ENCODE measurements around the gene GET4. TPM values are rescaled to one million over a fixed set of nuclear protein-coding genes. Genes with fewer than 3 reads are reported as not detected.

Gene GET4
- polyA plus RNA-seq, 3 donors = 20.1 to 36.8 (median 25.5) TPM

DNA sequence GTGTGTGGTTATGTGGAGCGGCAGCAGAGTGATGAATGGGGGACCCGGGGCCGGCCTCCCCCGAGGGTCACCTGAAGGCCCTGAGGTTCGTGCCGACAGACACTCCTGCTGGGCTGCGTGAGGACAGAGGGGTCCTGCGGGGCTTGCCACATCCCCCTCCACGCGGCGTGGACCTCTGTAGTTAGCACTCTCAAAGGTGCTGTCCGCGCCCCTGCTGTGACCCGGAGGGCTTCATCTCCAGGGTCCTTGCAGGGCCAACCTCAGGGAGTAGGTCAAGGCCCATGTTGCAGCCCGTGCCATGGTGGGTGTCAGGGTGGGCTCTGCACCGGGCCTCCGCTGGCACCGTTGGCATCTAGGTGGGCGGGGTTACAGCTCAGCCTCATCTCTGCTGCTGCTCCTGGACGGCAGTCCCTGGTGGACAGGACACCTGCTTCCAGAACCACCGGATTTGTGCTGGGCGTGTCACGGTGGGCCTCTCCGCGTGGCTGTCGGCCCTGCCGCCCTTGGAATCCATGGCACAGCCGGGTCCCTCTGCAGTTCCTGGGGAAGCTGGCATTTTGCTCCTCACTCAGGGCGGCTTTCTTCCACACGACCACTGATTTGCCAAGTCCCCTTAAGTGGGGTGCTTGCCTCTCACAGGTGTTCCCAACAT, 19.8 kb upstream of the GET4 start:
- Mint-ChIP-seq H3K36me3 (peaks cover 92 to 97% of the 10 kb centered on the region in 2 donors), H3K9me3 (no peaks in the 10 kb centered on the region), H3K27ac (no peak overlapping the region), H3K4me1 (no peaks in the 10 kb centered on the region), H3K27me3 (ENCODE audit: low read depth in 3 of 3) (peaks cover 0 to 3% (median 0%) of the 10 kb centered on the region in 3 donors), H3K4me3 (no peak overlapping the region)
- H3K27me3 ChIP-seq (ENCODE audit: control insufficient read depth in 2 of 2, insufficient read depth in 2 of 2, low read length in 2 of 2) = no peaks in the 10 kb centered on the region
- H2AFZ ChIP-seq (ENCODE audit: insufficient read depth, low read depth, low read length, poor library complexity, severe bottlenecking) = no peak overlapping the region
- intact Hi-C loops (cut with micrococcal nuclease) = no loop called here
- H3K79me2 ChIP-seq (ENCODE audit: insufficient read depth, low read length) = no peaks in the 10 kb centered on the region
- TF ChIP-seq, protein P1, sequence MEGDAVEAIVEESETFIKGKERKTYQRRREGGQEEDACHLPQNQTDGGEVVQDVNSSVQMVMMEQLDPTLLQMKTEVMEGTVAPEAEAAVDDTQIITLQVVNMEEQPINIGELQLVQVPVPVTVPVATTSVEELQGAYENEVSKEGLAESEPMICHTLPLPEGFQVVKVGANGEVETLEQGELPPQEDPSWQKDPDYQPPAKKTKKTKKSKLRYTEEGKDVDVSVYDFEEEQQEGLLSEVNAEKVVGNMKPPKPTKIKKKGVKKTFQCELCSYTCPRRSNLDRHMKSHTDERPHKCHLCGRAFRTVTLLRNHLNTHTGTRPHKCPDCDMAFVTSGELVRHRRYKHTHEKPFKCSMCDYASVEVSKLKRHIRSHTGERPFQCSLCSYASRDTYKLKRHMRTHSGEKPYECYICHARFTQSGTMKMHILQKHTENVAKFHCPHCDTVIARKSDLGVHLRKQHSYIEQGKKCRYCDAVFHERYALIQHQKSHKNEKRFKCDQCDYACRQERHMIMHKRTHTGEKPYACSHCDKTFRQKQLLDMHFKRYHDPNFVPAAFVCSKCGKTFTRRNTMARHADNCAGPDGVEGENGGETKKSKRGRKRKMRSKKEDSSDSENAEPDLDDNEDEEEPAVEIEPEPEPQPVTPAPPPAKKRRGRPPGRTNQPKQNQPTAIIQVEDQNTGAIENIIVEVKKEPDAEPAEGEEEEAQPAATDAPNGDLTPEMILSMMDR (IDR thresholded peaks at IDR 0.05) = no peak
- no peaks in the 10 kb centered on the region for H3K9me3 ChIP-seq (replicated peaks in 1 of 2; ENCODE audit: control insufficient read depth in 1 of 2, insufficient read depth in 1 of 2, low read length in 2 of 2)
- no peak overlapping the region for H3K4me3 ChIP-seq (replicated peaks in 1 of 3; ENCODE audit: low read depth in 2 of 3, low read length in 3 of 3)
- H3K4me1 ChIP-seq (ENCODE audit: control insufficient read depth in 1 of 2, insufficient read depth in 2 of 2, low read length in 2 of 2) = no peaks in the 10 kb centered on the region
- H3K4me2 ChIP-seq (replicated peaks; ENCODE audit: extremely low read depth, low read length, poor library complexity, severe bottlenecking) = no peak overlapping the region
- no peak overlapping the region for H3K27ac ChIP-seq (ENCODE audit: low read depth in 1 of 2, low read length in 2 of 2)
- H4K20me1 ChIP-seq (ENCODE audit: insufficient read depth, low read length) = no peaks in the 10 kb centered on the region
- WGBS (ENCODE audit: insufficient coverage) = 95% methylated on average over 28 of the region's 30 CpGs
- DNase-seq = no peak
- peaks cover 80 to 99% of the 10 kb centered on the region in 2 donors for H3K36me3 ChIP-seq (replicated peaks in 1 of 2; ENCODE audit: control insufficient read depth in 1 of 2, insufficient read depth in 2 of 2, low read length in 2 of 2)
- H3K9ac ChIP-seq (ENCODE audit: insufficient read depth, low read length, poor library complexity, severe bottlenecking) = no peak overlapping the region

DNA sequence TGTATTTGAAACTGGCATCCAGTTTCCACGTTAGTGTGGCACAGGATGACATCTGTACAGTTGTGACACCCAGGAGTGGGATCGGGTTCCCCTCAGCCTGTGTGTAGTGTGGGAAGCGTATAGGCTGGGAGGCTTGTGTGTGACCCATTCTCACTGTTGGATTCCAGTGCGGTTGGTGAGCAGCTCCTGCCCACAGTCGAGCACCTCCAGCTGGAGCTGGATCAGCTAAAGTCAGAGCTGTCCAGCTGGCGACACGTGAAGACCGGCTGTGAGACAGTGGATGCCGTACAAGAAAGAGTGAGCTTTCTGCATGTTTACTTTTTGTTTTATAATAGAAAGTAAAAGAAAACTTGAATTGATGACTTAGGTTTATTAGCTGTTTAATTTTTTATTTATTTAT, 18.7 kb upstream of the GET4 start:
- 94% methylated on average over 6 of the region's 9 CpGs for WGBS (ENCODE audit: insufficient coverage)
- Histone ChIP-seq H3K4me1 (ENCODE audit: control insufficient read depth in 1 of 2, insufficient read depth in 2 of 2, low read length in 2 of 2) (no peaks in the 10 kb centered on the region), H3K27me3 (ENCODE audit: control insufficient read depth in 2 of 2, insufficient read depth in 2 of 2, low read length in 2 of 2) (no peaks in the 10 kb centered on the region), H3K36me3 (replicated peaks in 1 of 2; ENCODE audit: control insufficient read depth in 1 of 2, insufficient read depth in 2 of 2, low read length in 2 of 2) (peaks cover 82 to 99% of the 10 kb centered on the region in 2 donors), H2AFZ (ENCODE audit: insufficient read depth, low read depth, low read length, poor library complexity, severe bottlenecking) (no peak overlapping the region), H3K9me3 (replicated peaks in 1 of 2; ENCODE audit: control insufficient read depth in 1 of 2, insufficient read depth in 1 of 2, low read length in 2 of 2) (no peaks in the 10 kb centered on the region), H3K9ac (ENCODE audit: insufficient read depth, low read length, poor library complexity, severe bottlenecking) (no peak overlapping the region), H4K20me1 (ENCODE audit: insufficient read depth, low read length) (no peaks in the 10 kb centered on the region), H3K27ac (ENCODE audit: low read depth in 1 of 2, low read length in 2 of 2) (no peak overlapping the region), H3K4me3 (replicated peaks in 1 of 3; ENCODE audit: low read depth in 2 of 3, low read length in 3 of 3) (no peak overlapping the region), H3K4me2 (replicated peaks; ENCODE audit: extremely low read depth, low read length, poor library complexity, severe bottlenecking) (no peak overlapping the region), H3K79me2 (ENCODE audit: insufficient read depth, low read length) (no peaks in the 10 kb centered on the region)
- Mint-ChIP-seq H3K4me1 (no peaks in the 10 kb centered on the region), H3K36me3 (peaks cover 92 to 97% of the 10 kb centered on the region in 2 donors), H3K27me3 (ENCODE audit: low read depth in 3 of 3) (peaks cover 0 to 3% (median 0%) of the 10 kb centered on the region in 3 donors), H3K27ac (no peak overlapping the region), H3K9me3 (no peaks in the 10 kb centered on the region), H3K4me3 (no peak overlapping the region)
- TF ChIP-seq, protein P1 (IDR thresholded peaks at IDR 0.05) = no peak
- no peak for DNase-seq
- intact Hi-C loops (cut with micrococcal nuclease) = no loop called here
